ENCODE results near the gene TSPAN13.

GRCh38 chr7:16758036-16758435, 4.5 kb downstream of the TSPAN13 start:
- TF ChIP-seq CTCF (IDR thresholded peaks at IDR 0.05) = no peak
- no peak for TF ChIP-seq ZFX (IDR thresholded peaks at IDR 0.05; ENCODE audit: borderline replicate concordance)
